Activated T-helper 1 cell treated with anti-CD3 and anti-CD28 coated beads, Interleukin-2, amount 50 U/mL, for 16 hours (primary cell): ENCODE measurements around the gene IL19.

Source experiments
- DNase-seq, 2 donors: peaks; one replicate each; pipeline ENCODE4 v3.0.0-alpha.2; 2020; ENCODE audit warnings: low read depth in 1 of 2, low spot score in 1 of 2

IL19 gene

DNA sequence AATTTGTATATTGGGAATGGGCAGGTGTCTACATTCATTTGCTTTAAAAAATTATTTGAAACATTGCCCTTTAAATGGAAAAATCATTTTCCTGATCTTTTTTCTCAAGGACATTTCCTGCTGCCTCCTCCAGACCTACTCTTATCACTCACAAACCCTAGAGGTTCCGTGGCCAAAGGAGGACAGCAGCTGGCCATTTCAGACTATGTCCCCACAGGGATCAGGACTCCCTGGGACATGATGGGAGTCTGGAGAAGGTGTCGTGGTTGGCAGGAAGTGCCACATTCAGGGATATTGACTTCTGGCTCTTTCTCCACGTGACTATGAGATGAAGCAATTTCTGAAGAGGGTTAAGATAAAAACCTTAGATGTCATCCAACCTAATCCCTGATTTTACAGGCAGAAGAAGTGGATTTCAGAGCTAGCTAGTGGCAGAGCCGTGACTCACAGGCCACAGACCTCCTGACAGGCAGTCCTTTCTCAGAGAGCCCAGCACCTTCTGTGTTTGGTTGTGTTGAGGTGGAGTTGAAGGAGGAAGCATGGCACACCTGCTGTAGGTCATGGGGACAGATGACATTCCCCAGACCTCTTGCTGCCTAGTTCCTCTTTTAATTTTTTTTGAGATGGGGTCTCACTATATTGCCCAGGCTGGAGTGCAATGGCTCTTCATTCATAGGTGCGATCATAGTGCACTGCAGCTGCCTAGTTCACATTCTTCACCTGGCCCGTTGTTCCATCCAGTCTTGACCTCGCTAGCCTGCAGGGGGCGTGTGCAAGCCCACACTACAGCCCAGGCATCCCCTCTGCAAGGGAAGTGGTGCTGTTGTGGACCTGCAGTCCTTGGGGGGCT lies 27.2 kb downstream of the IL19 start:
- DNase-seq: no peak

DNA sequence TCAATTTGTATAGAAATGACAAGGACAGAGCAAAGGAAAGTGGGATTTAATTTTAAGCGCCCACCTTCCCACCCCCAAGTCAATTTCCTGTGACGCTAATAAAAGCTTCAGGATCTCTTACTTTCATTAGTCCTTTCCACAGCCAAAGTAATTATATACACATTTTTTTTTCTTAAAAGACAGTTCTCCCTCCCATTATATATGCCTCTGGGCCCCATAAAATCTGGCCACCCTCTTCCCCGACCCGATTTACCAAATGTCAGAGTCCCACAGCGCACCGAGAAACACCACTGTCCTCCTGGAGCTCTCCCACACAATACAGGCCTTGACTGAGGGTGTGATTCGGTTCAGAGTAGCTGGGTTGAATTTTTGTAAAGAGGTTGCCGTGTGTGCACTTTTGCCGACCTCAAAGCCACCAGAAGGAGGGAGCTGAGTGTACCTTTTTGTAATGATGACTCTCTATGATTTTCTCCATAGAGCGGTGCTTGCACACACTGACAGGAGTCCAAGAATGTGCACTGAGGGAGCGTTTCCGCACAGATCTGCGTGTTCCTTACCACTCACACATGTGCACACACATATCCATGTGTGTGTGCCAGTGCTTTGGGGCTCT lies 27.9 kb downstream of the IL19 start:
- DNase-seq: no peak

DNA sequence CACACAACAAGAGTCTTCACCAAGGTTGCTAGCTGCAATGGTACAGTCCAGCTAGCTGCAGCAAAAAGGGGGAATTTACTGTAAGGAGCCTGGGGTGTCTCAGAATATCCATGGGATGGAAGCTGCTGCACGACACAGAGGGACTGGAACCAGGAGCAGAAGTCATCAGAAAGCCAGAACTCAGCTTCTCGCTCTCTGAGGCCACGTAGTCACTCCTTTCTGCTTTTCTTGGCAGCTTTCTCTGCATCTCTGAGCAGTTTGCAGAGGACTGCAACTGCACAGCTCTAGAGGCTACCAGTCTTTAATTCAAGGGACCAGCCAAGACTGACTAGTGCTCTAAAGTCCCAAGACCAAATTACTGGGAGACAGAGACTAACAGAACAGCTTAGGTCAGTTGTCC lies 28.7 kb downstream of the IL19 start:
- no peak for DNase-seq

DNA sequence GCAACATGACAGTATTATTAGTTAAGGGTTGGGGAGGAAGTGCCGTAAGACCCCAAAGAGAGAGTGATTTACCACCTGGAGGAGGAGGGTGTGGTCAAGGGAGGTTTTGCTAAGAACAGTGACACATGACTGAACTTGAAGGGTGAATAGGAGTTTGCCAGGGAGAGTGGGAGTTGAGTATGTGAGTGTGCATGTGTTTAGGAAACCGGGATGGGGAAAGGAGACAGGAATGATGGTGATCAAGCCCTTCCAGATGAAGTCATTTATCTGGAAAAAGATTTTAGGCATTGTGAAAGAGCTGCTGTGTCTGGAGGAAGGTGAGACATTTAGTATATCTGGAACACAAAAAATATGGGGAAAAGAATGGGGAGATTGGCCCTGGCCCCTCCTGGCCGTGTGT lies 29.8 kb downstream of the IL19 start:
- DNase-seq: no peak

DNA sequence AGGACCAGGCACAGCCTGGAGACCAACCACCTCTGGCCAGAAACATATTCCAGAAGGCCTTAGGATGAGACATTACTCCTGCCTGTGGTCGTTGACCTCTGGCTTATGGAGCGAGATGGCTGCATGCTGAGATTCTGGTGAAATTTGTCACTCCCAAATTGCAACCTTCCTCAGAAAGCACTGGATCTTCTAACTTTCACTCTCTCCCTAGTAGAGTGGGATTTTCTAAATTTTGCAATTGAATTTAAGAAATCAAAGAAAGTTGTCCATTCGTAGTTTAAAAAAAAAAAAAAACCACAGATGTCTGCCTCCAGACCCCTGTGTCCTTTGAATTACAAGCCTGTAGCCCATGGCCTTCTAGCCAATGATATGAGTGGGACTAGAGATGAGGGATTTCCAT lies 30.3 kb downstream of the IL19 start:
- no peak for DNase-seq

DNA sequence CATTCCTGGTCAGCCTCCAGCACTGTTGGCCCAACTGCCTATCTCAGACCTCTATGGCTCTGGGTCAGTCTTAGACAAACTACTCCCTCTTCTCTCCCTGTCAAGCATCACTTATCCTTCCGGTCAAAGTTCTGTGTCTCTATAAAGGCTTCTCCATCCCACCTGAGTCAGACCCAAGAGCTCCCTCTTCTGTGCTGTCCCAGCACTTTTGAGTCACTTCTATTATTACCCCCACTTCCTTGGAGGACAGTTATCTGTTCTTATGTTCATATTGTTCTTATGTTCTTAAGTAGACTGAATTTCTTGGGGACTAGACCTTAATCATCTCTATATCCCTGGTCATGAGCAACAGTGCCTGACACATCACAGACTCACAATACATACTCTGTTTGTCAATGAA lies 30.9 kb downstream of the IL19 start:
- DNase-seq: no peak

DNA sequence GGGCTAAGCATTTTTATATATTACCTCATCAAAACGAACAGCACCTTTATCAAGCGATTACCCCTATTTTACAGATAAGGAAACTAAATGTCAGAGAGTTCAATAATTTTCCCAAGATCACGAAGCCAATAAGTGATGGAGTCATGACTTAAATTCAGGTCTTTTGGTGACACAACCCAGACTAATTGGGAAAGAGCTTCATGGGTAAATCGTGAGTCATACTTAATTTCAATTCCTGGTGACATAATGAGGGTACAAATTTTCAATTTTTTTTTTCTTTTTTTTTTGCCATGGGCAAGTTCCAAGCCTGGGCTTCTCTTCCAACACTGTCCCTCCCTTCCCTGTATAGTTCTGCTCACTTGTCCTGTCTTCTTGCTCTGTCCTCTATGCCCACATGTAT lies 31.8 kb downstream of the IL19 start:
- DNase-seq: no peak

DNA sequence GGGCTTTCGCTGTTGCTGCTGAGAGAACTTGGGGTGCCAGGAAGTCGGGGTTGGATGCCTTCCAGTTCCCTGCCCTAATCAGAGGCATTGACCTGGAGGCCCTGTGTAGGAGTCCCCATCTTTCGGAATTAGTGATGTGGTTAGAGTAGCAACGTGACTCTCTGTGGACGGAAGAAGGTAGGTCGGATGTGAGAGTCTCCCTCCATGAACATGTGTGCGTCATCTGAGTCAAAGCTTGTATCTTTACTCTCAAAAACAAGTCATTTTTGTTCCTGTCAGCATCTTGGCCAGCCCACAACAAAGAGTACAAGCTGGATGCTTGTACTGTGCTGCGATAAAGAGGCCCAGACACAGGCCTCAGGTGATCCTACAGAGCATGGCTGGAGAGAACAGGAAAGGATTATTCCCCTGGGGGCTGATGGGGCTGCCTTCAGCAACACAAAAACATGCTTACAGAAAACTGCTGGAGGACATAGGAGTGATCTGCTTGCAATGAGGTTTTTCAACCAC lies 32.7 kb downstream of the IL19 start:
- DNase-seq: peak; percentile 42 to 64

DNA sequence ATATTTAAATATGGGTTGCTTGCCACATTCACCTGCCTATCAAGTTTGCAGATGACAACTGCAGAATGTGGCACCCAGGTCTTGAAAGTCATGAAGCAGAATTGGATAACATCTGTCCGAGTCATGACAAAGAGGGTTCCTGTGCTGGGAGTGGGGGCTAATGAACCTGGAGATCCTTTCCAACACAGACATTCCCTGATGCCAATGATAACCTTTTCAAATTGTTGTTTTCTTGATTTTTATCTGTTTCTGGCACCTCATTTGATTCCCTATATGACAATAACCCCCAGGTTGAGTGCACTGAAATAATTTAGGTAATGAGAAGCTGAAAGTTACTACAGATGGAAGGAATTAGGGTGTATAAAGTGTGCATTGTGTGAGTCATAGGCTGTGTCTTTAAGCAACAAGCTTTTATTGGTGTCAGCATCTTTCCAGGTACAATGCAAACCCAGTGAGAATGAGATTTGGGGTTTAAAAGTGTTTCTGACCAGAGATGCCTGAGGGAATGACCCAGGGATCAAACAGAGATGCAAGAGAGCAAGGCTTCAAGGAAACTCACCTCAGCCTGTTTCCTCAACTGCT lies 33.7 kb downstream of the IL19 start:
- DNase-seq: no peak

DNA sequence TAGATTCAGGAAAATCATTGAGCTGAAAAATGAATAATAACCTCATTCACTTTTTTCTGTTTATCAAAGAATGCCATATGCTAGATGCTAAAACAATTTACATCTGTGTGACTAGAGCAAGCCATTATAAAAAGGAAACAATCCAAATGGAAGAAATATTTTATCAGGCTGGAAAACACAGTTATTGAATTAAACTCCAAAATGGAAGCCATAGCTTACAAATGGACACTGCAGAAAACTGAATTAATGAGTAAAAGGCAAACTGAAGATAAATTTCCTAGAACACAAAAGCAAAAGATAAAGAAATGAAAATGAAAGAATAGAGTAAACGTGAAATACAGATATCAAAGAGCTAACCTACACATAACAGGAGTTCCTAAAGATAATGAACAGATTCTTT lies 34.8 kb downstream of the IL19 start:
- DNase-seq: no peak

DNA sequence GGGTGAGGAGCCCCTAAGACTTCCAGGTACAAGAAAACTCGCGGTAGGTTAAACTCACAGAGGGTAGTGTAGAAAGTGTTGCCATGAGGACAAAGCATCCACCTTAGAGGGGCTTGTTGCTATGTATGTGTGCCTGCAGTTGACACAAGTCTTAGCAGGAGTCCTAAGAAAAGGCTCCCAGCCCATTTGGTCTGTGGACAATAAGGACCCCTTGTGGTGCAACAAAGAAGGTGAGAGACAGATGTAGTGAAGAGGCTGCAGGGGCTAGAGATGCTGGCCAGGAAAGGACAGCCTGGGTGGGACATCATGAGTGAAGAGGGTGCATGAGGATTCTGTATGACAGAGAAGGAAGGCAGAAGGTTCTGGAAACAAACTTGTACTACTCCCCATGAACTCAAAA lies 38.0 kb downstream of the IL19 start:
- DNase-seq: no peak

DNA sequence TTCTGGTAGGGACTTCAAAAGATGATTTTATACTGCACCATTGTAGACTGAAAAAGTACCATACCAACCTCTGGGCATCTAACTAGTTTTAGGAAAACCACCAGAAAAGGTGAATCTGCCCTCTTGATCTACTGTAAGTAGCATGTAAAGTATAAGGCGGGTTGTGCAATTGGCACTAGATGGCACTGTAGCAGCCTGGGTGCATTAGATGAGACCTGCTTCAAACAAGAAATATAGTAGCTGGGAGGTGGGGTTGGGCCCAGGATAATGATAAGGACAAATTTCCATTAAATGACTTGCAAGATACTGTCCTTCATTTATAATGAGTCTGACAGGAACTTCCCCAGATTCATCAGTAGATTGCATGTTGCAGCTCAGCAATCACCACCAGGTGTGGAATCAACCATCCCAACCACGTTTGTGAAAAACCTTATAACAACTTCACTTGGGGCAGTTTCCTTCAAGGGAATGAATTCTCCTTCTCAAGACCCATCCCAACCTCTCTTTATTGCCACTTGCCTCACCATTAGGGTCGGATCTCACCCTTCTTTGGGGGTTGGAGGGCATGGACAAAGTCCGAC lies 39.0 kb downstream of the IL19 start:
- no peak for DNase-seq

DNA sequence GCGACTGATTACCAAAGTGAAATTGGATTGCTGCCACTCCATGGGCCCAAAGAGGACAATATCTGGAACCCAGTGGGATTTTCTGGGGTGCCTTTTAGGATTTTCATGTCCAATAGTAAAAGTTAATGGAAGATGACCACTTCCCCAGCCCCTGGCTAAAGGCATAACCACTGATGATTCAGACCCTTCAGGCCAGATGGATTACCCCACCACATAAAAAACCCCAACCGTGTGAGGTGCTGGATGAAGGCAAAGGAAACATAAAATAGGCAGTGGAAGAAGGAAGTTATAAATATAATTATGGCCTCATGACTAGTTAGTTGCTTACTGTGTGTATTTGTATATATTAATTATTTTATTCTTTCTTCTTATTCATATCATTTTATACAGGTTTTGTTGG lies 41.9 kb downstream of the IL19 start:
- DNase-seq: no peak

DNA sequence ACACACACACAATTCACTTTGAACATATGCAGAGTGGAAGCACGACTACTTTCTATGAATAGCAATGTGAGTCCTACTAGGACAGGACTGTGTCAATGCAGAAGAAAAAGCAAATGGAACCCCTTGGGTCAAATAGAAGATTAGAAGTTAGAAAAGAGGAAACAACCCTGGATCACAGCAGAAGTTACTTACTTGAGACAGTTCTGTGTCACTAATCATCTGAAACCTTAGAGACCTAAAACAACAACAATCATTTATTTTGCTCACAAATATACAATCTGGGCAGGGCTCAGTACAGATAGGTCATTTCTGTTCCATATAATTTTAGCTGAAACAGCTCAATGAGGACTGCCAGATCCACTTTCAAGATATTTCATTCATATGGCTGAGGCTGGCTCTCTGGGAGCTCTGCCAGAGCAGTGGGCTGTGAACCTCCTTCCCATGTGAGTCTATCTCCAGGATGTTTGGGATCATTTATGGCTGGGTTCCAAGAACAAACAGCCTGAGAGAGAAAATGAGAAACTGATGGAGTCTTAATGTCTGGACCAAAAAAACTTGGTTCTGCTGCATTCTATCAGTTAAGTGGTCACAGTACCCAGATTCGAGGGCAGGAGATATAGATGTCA lies 44.3 kb downstream of the IL19 start:
- no peak for DNase-seq

DNA sequence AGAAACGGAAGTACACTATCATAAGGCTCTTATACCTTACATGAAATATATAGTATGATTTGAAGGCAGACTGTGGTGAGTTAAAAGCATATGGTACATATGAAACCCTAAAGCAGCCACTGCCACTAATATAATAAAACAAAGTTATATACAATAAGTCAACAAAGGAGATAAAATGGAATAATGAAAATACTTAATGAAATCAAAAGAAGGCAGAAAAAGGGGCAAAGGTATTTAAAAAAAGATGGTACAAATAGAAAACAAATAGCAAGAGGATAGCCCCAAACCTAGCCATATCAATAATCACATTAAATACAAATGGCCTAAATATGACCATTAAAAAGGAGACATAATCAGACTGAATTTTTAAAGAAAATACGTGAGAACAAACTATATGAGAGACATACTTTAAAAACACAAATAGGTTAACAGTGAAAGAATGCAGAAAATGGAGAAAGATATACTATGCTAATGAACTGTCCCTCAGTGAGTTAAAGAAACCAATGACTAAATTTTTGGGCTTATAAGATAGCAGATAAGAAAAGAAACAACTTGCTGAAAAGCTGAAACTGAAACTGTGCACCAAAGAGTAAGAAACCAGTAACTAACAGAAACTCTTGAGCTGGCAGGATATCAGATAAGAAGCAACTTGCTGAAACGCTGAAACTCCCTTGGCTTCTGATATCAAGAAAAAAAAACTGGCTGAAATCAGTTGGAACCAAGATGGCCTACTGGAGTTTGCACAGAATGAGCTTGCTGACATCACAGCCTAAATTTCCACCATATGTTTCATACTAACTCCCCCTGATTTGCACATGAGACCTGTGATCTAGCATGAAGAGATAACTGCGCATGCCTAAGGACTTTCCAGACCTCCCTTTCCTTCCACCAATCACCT lies 46.1 kb downstream of the IL19 start:
- no peak for DNase-seq

DNA sequence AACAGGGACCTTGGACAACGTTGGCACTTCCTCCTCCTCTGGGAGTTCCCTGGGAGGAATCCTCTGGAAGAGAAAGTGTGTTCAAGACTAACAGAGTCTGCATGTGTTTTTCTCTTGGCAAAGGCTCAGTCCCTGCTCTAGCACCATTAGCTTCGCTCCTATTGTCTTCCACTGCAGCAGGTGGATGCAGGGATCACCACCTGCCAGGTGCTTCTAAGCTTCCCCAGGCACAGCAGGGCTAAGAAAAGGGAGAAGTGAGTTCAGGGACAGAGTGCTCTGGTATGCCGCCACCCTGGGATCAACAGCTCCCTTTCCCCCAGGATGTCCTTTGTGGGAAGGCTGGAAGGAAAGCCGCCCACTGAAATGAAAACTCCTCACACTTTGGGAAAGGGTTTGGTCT lies 50.9 kb downstream of the IL19 start:
- no peak for DNase-seq

DNA sequence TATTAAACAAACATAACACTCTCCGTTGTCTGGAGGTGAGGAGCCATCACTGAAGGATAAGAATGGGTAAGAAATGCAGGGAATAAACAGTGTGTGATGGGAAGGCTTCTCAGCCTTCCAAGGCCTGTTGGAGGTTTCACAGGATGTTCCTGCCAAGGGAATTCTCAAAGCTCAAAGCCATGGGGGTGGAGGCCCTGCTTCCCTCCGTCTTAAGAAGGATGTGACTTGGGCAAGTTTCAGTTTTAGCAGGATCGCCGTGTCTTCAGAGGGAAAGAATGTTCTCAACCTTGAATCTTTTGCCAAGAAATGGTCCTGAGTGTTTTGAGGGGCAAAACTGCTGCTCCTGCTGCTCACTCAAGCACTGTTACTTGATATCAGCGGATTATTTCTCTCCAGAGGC lies 53.2 kb downstream of the IL19 start:
- DNase-seq: no peak

DNA sequence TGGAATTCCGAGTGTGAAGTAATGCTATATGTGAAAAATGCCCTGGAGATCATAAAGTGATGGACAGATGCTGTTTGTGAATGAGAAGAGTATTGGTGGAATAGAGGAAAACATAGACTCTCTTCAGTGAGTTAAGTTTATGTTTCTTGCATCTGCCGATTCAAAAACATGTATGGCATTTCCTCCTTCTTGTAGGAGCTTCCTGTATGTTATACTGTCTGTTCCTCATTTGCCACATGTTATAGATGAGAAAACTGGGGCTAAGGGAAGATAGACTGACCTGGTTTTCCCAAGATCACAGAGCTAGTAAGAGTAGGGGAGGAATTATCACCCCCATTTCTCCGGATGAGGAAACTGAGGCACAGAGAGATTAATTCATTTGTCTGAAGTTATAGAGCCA lies 53.8 kb downstream of the IL19 start:
- no peak for DNase-seq

DNA sequence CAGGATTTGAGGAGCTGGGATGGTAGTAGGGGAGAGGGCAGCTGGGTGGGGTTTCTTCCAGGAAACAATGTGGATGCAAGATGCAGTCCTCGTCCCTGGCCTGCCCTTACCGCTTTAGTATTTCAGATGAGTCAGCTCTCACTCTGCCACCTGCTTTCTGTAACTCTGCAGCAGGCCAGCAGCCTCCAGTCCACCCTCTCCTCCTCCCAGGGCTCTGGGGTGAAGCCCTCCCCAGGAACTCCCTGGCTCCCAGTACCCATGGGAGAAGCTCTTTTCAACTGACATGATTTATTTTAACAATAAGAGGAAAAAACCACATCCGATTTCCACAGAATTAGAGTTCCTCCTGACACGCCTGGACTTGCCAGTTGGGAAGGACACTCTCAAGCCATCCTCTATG lies 55.8 kb downstream of the IL19 start:
- no peak for DNase-seq

DNA sequence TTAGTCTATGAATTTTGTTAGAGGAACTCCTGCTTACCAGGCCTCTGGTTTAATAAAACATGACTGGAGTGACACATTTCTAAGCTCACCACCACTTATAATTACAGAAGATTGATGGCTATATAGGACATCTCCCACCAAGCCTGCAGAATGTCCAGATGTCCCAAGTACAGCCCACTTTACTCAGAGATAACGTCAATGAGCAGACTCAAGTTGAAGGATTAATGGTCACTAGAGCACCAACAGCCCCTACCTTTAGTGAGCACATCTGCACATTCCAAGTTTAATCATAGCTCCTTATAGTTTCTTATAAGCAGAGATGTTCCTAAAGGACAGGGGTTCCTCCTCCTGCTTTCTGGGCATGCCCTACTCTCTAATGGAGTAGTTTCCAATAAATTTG lies 57.5 kb downstream of the IL19 start:
- DNase-seq: no peak

DNA sequence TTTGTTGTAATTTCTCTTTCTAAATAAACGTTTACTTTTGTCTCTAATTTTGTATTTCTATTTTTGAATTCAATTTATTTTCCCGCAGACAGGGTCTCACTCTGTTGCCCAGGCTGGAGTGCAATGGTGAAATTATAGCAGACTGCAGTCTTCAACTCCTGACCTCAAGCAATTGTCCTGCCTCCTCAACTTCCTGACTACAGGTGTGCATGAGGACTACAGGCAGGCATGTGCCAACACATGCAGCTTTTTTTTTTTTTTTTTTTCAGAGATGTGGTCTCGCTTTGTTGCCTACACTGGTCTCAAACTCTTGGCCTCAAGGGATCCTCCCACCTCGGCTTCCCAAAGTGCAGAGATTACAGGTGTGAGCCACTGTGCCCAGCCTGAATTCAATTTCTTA lies 58.2 kb downstream of the IL19 start:
- DNase-seq: no peak
